CD14-positive monocyte (primary cell): ENCODE data around the gene TMEM135. TPM values are rescaled to one million over a fixed set of nuclear protein-coding genes. Genes with fewer than 3 reads are reported as not detected.

ENCODE experiments used
- DNase-seq, 3 donors: peaks; one replicate each; pipeline ENCODE4 v3.0.0-alpha.2; 2011 to 2022
- H2AFZ ChIP-seq: 2 replicates; pipeline ENCODE4 v1.6.0; 2012; ENCODE audit warnings: mild to moderate bottlenecking, low read depth, low read length, inconsistent platforms; ENCODE audit not compliant: insufficient read depth, poor library complexity, severe bottlenecking
- H3K27ac ChIP-seq, 2 donors: 1 replicate in 1 of 2; 2 replicates in 1 of 2; pipeline ENCODE4 v1.5.1; 2012 to 2013; ENCODE audit warnings: low read length in 2 of 2, control low read depth in 1 of 2, inconsistent platforms in 1 of 2, low read depth in 1 of 2, mild to moderate bottlenecking in 1 of 2
- H3K27me3 ChIP-seq, 2 donors: one replicate each; pipeline versions ENCODE4 v1.6.0 to v1.6.1; 2011 to 2013; ENCODE audit warnings: low read length in 2 of 2; ENCODE audit not compliant: control insufficient read depth in 2 of 2, insufficient read depth in 2 of 2
- H3K36me3 ChIP-seq, 2 donors: replicated peaks in 1 of 2; 1 replicate in 1 of 2; 2 replicates in 1 of 2; pipeline versions ENCODE4 v1.5.1 to v1.6.1; 2012 to 2013; ENCODE audit warnings: low read length in 2 of 2, control low read depth in 1 of 2, inconsistent platforms in 1 of 2, mild to moderate bottlenecking in 1 of 2; ENCODE audit not compliant: insufficient read depth in 2 of 2, control insufficient read depth in 1 of 2
- H3K4me1 ChIP-seq, 2 donors: 1 replicate in 1 of 2; 2 replicates in 1 of 2; pipeline versions ENCODE4 v1.5.1 to v1.6.1; 2012 to 2013; ENCODE audit warnings: low read length in 2 of 2, control low read depth in 1 of 2, inconsistent platforms in 1 of 2, mild to moderate bottlenecking in 1 of 2, moderate library complexity in 1 of 2; ENCODE audit not compliant: insufficient read depth in 2 of 2, control insufficient read depth in 1 of 2
- H3K4me2 ChIP-seq: replicated peaks from 2 replicates; pipeline ENCODE3; 2012; ENCODE audit warnings: low read length, moderate library complexity, mild to moderate bottlenecking; ENCODE audit not compliant: poor library complexity, severe bottlenecking; ENCODE audit errors: extremely low read depth
- H3K4me3 ChIP-seq, 3 experiments: fragments of 200-600 bp in 1 of 3; sonication (generic) in 1 of 3; replicated peaks in 1 of 3; 1 replicate in 2 of 3; 2 replicates in 1 of 3; pipeline ENCODE4 v1.5.1; 2011 to 2013; ENCODE audit warnings: low read length in 3 of 3, mild to moderate bottlenecking in 3 of 3, control low read depth in 2 of 3, low read depth in 2 of 3, inconsistent platforms in 1 of 3, moderate library complexity in 1 of 3
- H3K79me2 ChIP-seq: 2 replicates; pipeline ENCODE4 v1.6.0; 2012; ENCODE audit warnings: mild to moderate bottlenecking, control low read depth, inconsistent platforms, low read length, moderate library complexity; ENCODE audit not compliant: insufficient read depth
- H3K9ac ChIP-seq: 2 replicates; pipeline ENCODE4 v1.6.0; 2017; ENCODE audit warnings: low read length, mild to moderate bottlenecking; ENCODE audit not compliant: insufficient read depth, poor library complexity, severe bottlenecking
- H3K9me3 ChIP-seq, 2 donors: replicated peaks in 1 of 2; 1 replicate in 1 of 2; 2 replicates in 1 of 2; pipeline versions ENCODE4 v1.5.1 to v1.6.1; 2012 to 2013; ENCODE audit warnings: low read length in 2 of 2, control low read depth in 1 of 2; ENCODE audit not compliant: control insufficient read depth in 1 of 2, insufficient read depth in 1 of 2
- H4K20me1 ChIP-seq: 2 replicates; pipeline ENCODE4 v1.6.0; 2012; ENCODE audit warnings: mild to moderate bottlenecking, low read length, control low read depth, moderate library complexity; ENCODE audit not compliant: insufficient read depth
- H3K27ac Mint-ChIP-seq, 7 donors: one replicate each; pipeline ENCODE4 v1.8.0; 2020; ENCODE audit warnings: mild to moderate bottlenecking in 7 of 7, mixed read lengths in 7 of 7, moderate library complexity in 6 of 7, inconsistent platforms in 2 of 7
- H3K27me3 Mint-ChIP-seq, 3 donors: one replicate each; pipeline ENCODE4 v1.8.0; 2021 to 2022; ENCODE audit warnings: low read depth in 3 of 3, mild to moderate bottlenecking in 3 of 3, mixed read lengths in 3 of 3, moderate library complexity in 3 of 3, inconsistent platforms in 1 of 3
- H3K36me3 Mint-ChIP-seq, 2 donors: one replicate each; pipeline ENCODE4 v1.8.0; 2020; ENCODE audit warnings: mixed read lengths in 2 of 2, inconsistent platforms in 1 of 2, mild to moderate bottlenecking in 1 of 2
- H3K4me1 Mint-ChIP-seq: one replicate; pipeline ENCODE4 v1.8.0; 2020; ENCODE audit warnings: mild to moderate bottlenecking, mixed read lengths
- H3K4me3 Mint-ChIP-seq, 2 donors: one replicate each; pipeline ENCODE4 v1.8.0; 2020; ENCODE audit warnings: mild to moderate bottlenecking in 2 of 2, mixed read lengths in 2 of 2, moderate library complexity in 1 of 2
- H3K9me3 Mint-ChIP-seq, 7 donors: one replicate each; pipeline ENCODE4 v1.8.0; 2020 to 2022; ENCODE audit warnings: mixed read lengths in 7 of 7, mild to moderate bottlenecking in 6 of 7, moderate library complexity in 6 of 7, inconsistent platforms in 2 of 7
- CTCF ChIP-seq: fragments of 200-600 bp; IDR thresholded peaks from one replicate; pipeline ENCODE4 v1.8.0; 2022; ENCODE audit warnings: antibody characterized with exemption, mild to moderate bottlenecking
- WGBS: methylation state at CpG from one replicate; pipeline ENCODE4 v1.1.5; 2013; ENCODE audit warnings: missing lambda C conversion rate; ENCODE audit not compliant: insufficient coverage; 5-methylcytosine and 5-hydroxymethylcytosine counted together
- intact Hi-C, 2 donors: fragments of 100-400 bp; cut with micrococcal nuclease; formaldehyde crosslinking; loops; one replicate each; pipeline versions ENCODE4 v1.15.0 to v1.15.1; 2023
- polyA plus RNA-seq, 3 donors: library from polyadenylated mRNA; depleted of rRNA in 1 of 3; unstranded in 2 of 3; stranded (reverse) in 1 of 3; fragments of 300-500 nt in 2 of 3; fragments of >200 nt in 1 of 3; fragmentation: Illumina TruSeq in 2 of 3; gene quantifications; 1 replicate in 2 of 3; 2 replicates in 1 of 3; pipeline ENCODE4 v1.2.3, GENCODE V29; 2012 to 2021

The TMEM135 gene
- polyA plus RNA-seq, 3 donors, result 2.7 to 8.4 (median 5.9) TPM

DNA sequence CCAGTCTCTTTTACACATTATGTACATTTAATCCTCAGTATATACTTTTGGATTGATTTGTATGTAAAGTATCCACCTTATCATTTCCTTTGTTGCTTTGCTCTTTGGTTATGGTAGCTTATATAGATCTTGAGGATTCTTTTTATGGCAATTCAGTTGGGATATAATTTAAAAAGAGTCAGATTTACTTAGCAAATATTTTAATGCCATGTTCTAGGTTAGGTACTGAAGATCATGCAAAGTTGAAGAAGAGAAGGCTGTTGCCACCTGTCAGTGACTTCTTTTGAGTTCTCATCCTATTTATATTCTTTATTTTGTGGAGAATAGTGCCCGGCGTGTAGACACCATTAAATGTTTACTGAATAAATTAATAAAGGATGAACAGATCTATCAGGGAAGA lies 279.7 kb downstream of the TMEM135 start:
- DNase-seq, result no peak
- no peak overlapping the region for H3K4me2 ChIP-seq
- Mint-ChIP-seq H3K4me1 (no peaks in the 10 kb centered on the region), H3K4me3 (no peak overlapping the region), H3K27me3 (no peaks in the 10 kb centered on the region), H3K36me3 (peaks cover 9 to 20% of the 10 kb centered on the region in 2 donors), H3K9me3 (no peaks in the 10 kb centered on the region), H3K27ac (no peak overlapping the region)
- peaks cover 3 to 9% of the 10 kb centered on the region in 2 donors for H3K36me3 ChIP-seq
- H3K9ac ChIP-seq, result no peak overlapping the region
- no peaks in the 10 kb centered on the region for H3K79me2 ChIP-seq
- no peak overlapping the region for H3K4me3 ChIP-seq
- no peaks in the 10 kb centered on the region for H3K4me1 ChIP-seq
- no peak overlapping the region for H2AFZ ChIP-seq
- intact Hi-C loops, result no loop called here
- H3K27ac ChIP-seq, result no peak overlapping the region
- whole genome bisulfite sequencing, result no CpG with 5 or more reads among the region's 2 CpGs
- H3K27me3 ChIP-seq, result no peaks in the 10 kb centered on the region
- TF ChIP-seq CTCF, result no peak
- H3K9me3 ChIP-seq, result no peaks in the 10 kb centered on the region
- no peaks in the 10 kb centered on the region for H4K20me1 ChIP-seq

GRCh38 chr11:87320123-87320522 lies 282.4 kb downstream of the TMEM135 start:
- H3K4me1 ChIP-seq, result no peaks in the 10 kb centered on the region
- H4K20me1 ChIP-seq, result no peaks in the 10 kb centered on the region
- H3K36me3 ChIP-seq, result peaks cover 3 to 9% of the 10 kb centered on the region in 2 donors
- H3K4me2 ChIP-seq, result no peak overlapping the region
- no peaks in the 10 kb centered on the region for H3K27me3 ChIP-seq
- DNase-seq, result no peak
- Mint-ChIP-seq H3K4me3 (no peak overlapping the region), H3K9me3 (no peaks in the 10 kb centered on the region), H3K36me3 (peaks cover 7 to 17% of the 10 kb centered on the region in 2 donors), H3K27ac (no peak overlapping the region), H3K4me1 (no peaks in the 10 kb centered on the region), H3K27me3 (no peaks in the 10 kb centered on the region)
- no peak overlapping the region for H3K27ac ChIP-seq
- no peak for TF ChIP-seq CTCF
- H3K9me3 ChIP-seq, result no peaks in the 10 kb centered on the region
- no peaks in the 10 kb centered on the region for H3K79me2 ChIP-seq
- no peak overlapping the region for H3K9ac ChIP-seq
- intact Hi-C loops, result no loop called here
- H2AFZ ChIP-seq, result no peak overlapping the region
- H3K4me3 ChIP-seq, result no peak overlapping the region
